Gastrocnemius medialis (tissue), 4 donors: ENCODE results near the gene DEK.
"Not testable (repeated sequence)": the region's sequence is repeated elsewhere in the genome, so short reads cannot be mapped to it uniquely, and the experiment has no call there.

ENCODE experiments used
- CTCF ChIP-seq, 5 experiments: fragments of 450-650 bp in 3 of 5; fragments of 200-600 bp in 2 of 5; sonication (generic) in 2 of 5; IDR thresholded peaks in 4 of 5; conservative IDR thresholded peaks in 1 of 5; 1 replicate in 4 of 5; 2 replicates in 1 of 5; pipeline ENCODE4 v1.5.1; 2016 to 2019; ENCODE audit warnings: antibody characterized with exemption in 5 of 5, mild to moderate bottlenecking in 3 of 5, moderate library complexity in 3 of 5
- POLR2A ChIP-seq, 2 donors: fragments of 450-650 bp; IDR thresholded peaks; one replicate each; pipeline ENCODE4 v1.6.1; 2017; ENCODE audit warnings: antibody characterized with exemption in 2 of 2, mild to moderate bottlenecking in 2 of 2, moderate library complexity in 2 of 2

DNA sequence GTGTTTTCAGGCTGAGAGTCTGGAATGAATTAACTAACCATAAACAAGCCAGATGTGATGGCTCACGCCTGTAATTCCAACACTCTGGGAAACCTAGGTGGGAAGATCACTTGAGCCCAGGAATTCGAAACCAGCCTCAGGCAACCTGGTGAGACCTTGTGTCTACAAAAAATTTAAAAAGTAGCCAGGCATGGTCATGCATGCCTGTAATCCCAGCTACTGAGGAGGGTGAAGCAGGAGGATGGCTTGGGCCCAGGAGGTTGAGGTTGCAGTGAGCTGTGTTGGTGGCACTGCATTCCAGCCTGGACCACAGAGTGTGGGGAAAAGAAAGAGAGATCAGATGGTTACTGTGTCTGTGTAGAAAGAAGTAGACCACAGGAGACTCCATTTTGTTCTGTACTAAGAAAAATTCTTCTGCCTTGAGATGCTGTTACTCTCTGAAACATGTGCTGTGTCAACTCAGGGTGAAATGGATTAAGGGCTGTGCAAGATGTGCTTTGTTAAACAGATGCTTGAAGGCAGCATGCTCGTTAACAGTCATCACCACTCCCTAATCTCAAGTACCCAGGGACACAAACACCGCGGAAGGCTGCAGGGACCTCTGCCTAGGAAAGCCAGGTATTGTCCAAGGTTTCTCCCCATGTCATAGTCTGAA, 37.8 kb downstream of the DEK start:
- TF ChIP-seq POLR2A (IDR thresholded peaks at IDR 0.05); CTCF (IDR thresholded peaks at IDR 0.05 in 4 of 5, conservative IDR thresholded peaks at IDR 0.05 in 1 of 5): not testable (repeated sequence)
